Breast epithelium (tissue), 3 donors: ENCODE results near the gene METTL5.
"Not testable (repeated sequence)": the region's sequence is repeated elsewhere in the genome, so short reads cannot be mapped to it uniquely, and the experiment has no call there.

Experiments
- CTCF ChIP-seq, 3 donors: fragments of 450-650 bp; IDR thresholded peaks; one replicate each; pipeline ENCODE4 v1.5.1; 2016 to 2017; ENCODE audit warnings: antibody characterized with exemption in 3 of 3, mild to moderate bottlenecking in 3 of 3, moderate library complexity in 3 of 3
- POLR2A ChIP-seq: fragments of 450-650 bp; IDR thresholded peaks from one replicate; pipeline ENCODE4 v1.6.1; 2016; ENCODE audit warnings: antibody characterized with exemption, mild to moderate bottlenecking, moderate library complexity

- not testable (repeated sequence) for TF ChIP-seq CTCF (IDR thresholded peaks at IDR 0.05); POLR2A
Observed at GRCh38 chr2:169841625-169842024, 16.9 kb upstream of the METTL5 start.
